GM10248 (cell line): ENCODE measurements around the gene LRRK1.

Experiments used
- CTCF ChIA-PET: fragments of 300-600 bp; sonication (Branson Sonifier 250); formaldehyde crosslinking; extraction: SDS; loops from one replicate; lab custom pipeline; 2021; ENCODE audit warnings: antibody characterized with exemption; lab: Yijun Ruan, JAX
- POLR2A ChIA-PET: fragments of 350-650 bp; sonication (Branson Sonifier 250); formaldehyde crosslinking; extraction: SDS; loops from one replicate; lab custom pipeline; 2020; ENCODE audit warnings: antibody characterized with exemption; lab: Yijun Ruan, JAX
- DNase-seq: peaks from one replicate; pipeline ENCODE4 v3.0.0; 2012; ENCODE audit errors: extremely low spot score
- TF ChIP-seq, protein P1 (sequence below): IDR thresholded peaks from 2 replicates; pipeline ENCODE4 v1.5.1; 2012; ENCODE audit warnings: mild to moderate bottlenecking, low read depth; ENCODE audit errors: extremely low read depth, missing control alignments, control extremely low read depth

The LRRK1 gene

DNA sequence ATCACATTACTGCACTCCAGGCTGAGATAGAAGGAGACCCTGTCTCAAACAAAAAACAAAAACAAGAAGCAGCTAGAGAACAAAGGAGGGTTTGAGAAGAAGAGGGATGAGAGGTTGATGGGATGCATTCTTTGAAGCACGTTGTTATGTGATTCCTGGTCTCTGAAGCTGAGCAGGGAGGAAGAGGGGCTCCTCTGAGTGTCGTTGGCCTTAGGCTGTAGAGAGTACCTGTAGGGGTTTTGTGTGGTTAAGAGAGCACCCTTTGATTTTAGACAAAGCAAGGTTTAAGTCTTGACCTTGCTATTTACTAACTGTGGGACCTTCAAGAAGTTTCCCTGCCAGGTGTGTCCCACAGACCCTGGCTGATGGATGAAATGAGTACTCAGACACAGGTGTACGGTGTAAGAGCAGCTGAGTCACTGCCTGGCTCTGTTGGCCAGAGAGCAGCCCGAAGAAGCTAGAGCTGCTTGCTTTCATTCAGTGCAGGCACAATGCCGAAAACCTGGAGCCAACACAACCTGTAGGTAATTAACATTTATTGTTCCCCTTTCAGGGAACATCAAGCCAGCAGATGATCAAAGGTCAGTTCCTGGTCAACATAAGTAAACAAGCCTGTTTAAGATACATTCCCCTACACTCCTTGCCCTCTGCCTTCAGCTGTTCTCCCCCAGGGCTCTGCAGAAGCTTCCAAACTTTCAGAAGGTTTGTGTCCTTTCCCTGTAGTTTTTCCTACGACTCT lies 67.2 kb downstream of the LRRK1 start:
- POLR2A ChIA-PET, result interaction anchor here (0.5 kb wide), 1 partner anchor 15 kb away, joined by 4 read pairs; no protein-coding TSS in a partner anchor
- TF ChIP-seq, protein P1, sequence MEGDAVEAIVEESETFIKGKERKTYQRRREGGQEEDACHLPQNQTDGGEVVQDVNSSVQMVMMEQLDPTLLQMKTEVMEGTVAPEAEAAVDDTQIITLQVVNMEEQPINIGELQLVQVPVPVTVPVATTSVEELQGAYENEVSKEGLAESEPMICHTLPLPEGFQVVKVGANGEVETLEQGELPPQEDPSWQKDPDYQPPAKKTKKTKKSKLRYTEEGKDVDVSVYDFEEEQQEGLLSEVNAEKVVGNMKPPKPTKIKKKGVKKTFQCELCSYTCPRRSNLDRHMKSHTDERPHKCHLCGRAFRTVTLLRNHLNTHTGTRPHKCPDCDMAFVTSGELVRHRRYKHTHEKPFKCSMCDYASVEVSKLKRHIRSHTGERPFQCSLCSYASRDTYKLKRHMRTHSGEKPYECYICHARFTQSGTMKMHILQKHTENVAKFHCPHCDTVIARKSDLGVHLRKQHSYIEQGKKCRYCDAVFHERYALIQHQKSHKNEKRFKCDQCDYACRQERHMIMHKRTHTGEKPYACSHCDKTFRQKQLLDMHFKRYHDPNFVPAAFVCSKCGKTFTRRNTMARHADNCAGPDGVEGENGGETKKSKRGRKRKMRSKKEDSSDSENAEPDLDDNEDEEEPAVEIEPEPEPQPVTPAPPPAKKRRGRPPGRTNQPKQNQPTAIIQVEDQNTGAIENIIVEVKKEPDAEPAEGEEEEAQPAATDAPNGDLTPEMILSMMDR, result no peak
- no peak for DNase-seq
- CTCF ChIA-PET, result interaction anchor here (1.1 to 9.7 kb wide), 6 partner anchors 13 to 111 kb away, joined by 3 to 72 read pairs (median 4); partner anchors contain the start of gene LRRK1

DNA sequence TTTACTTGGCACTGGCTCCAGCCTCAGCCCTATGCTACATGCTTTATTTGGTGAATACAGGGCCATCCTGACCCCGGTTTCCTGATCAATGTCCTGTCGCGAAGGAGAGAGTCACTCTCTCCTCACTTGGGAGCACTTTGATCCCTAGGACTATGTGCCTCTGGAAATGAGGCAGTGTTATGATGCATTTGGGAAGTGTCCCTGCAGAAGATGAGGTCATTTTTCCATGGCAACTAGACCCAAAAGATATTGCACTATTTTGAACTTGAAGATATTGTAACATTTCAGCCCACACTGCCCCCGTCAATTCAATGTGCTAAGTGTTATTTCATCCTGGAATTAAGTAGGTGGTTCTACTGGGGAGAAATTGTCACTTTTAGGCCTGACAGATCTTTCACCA lies 68.0 kb downstream of the LRRK1 start:
- no peak for DNase-seq
- ChIA-PET POLR2A (no interaction called here), CTCF (interaction anchor here (1.5 to 9.7 kb wide), 3 partner anchors 12 to 21 kb away, joined by 3 to 72 read pairs (median 6); no protein-coding TSS in a partner anchor)
- TF ChIP-seq, protein P1, result no peak

DNA sequence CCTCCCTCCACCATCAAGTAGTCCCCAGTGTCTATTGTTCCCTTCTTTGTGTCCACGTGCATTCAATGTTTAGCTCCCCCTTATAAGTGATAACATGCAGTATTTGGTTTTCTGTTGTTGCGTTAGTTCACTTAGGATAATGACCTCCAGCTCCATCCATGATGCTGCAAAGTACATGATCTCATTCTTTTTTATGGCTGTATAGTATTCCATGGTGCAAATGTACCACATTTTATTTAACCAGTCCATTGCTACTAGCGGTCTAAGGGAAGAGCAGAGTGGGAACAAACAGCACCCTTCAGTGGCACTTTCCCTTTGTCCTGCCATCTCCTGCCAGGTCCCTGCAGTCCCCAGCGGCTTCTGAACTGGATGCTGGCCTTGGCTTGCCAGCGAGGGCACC lies 69.1 kb downstream of the LRRK1 start:
- ChIA-PET POLR2A (no interaction called here), CTCF (interaction anchor here (0.8 to 9.7 kb wide), 3 partner anchors 14 to 26 kb away, joined by 3 to 72 read pairs (median 4); no protein-coding TSS in a partner anchor)
- no peak for DNase-seq
- TF ChIP-seq, protein P1, result no peak

DNA sequence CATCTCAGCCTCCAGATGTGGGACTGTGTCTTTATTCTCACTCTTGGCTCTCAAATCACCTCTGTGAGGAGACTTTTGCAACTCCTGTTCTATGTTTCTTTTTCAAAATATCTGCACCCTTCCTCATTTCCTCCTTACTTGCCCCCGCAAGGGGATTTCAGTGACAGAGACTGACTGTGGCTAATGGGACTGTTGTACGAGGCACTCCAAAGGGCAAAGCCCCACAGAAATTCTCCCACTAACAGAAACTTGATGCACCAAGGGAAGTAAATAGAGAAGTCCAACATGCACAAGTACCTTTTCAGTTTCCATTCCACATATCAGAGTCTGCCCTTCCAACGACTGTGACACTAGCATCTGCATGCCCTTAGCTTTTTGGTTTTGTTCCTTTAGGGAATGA lies 69.7 kb downstream of the LRRK1 start:
- no peak for DNase-seq
- CTCF ChIA-PET, result interaction anchor here (1.0 to 11.6 kb wide), 2 partner anchors 20 to 25 kb away, joined by 3 to 125 read pairs; no protein-coding TSS in a partner anchor
- POLR2A ChIA-PET, result no interaction called here
- TF ChIP-seq, protein P1, result no peak

DNA sequence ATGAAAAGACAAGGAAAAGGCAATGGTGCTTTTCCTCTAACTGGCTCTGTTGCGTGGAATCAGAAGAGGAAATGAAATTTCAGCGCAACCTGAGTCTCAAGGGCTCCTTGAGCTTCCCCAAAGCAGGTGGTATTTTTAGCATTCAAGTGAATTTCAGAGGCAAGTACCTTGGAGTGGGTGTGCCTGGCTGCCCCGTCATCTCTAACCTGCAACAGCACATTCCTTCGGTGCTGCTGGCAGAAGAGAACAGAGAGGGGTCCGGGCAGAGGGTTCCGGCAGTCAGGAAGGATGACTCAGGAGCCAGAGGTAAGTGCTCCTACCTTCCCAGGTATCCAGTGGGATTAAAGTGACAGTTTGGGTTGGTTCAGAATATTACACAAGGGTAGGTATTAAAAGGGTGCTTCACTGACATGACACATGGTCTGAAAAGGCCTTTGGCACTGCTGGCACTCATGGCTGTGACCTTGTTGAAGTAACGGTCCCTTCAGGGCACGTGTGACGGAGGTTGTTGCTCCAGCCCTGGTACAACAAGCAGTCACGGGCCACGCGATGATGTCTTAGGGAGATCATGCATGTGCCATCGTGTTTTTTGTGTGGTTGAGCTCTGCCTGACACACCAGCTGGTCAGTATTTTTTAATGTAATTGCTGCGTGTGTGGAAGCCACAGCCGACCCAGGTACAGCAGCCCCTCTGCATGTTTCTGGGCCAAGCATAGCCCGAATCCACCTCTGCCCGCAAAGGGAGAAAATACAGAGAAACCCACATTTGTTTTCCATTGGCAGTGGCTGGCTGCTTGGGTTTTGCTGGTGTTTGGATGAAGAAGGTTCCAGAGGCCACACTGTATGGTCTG lies 75.7 kb downstream of the LRRK1 start:
- CTCF ChIA-PET, result interaction anchor here (1.1 to 11.6 kb wide), 3 partner anchors 14 to 77 kb away, joined by 3 to 125 read pairs (median 4); no protein-coding TSS in a partner anchor
- POLR2A ChIA-PET, result no interaction called here

More for the DNA sequence above, 75.7 kb downstream of the LRRK1 start:
- TF ChIP-seq, protein P1, result no peak
- DNase-seq, result no peak
